H1 (cell line): ENCODE data around the gene TMIGD3. TPM values are rescaled to one million over a fixed set of nuclear protein-coding genes. Genes with fewer than 3 reads are reported as not detected.
A peak's percentile ranks its signal among the peaks of the same experiment; 100 is the strongest.

Experiments used
- CTCF ChIA-PET: fragments of 300-600 bp; sonication (Branson Sonifier 250); formaldehyde crosslinking; loops from one replicate; lab custom pipeline; 2021; ENCODE audit not compliant: partially characterized antibody; lab: Charles Lee
- POLR2A ChIA-PET: fragments of 300-600 bp; sonication (Branson Sonifier 250); formaldehyde crosslinking; loops from one replicate; lab custom pipeline; 2021; ENCODE audit warnings: inconsistent platforms; ENCODE audit not compliant: partially characterized antibody; lab: Charles Lee
- DNase-seq, 2 experiments: peaks; one replicate each; pipeline versions ENCODE4 v3.0.0 to v3.0.0-alpha.2; 2010 to 2022; ENCODE audit warnings: low spot score in 2 of 2, low read depth in 1 of 2, mixed read lengths in 1 of 2
- FAIRE-seq: peaks from 2 replicates; lab custom pipeline; 2011; peaks lifted over from hg19 to GRCh38; lab: Jason Lieb, UNC
- H2AFZ ChIP-seq: 2 replicates; pipeline ENCODE4 v1.8.1; 2012; ENCODE audit warnings: low read length, inconsistent platforms
- H2AK5ac ChIP-seq: 2 replicates; pipeline ENCODE4 v1.6.1; 2013; ENCODE audit warnings: low read depth, low read length
- H2BK120ac ChIP-seq: replicated peaks from 2 replicates; pipeline ENCODE3; 2013; ENCODE audit warnings: low read depth, low read length, inconsistent platforms
- H2BK12ac ChIP-seq: 2 replicates; pipeline ENCODE4 v1.6.1; 2013; ENCODE audit warnings: low read depth, low read length
- H2BK15ac ChIP-seq: 2 replicates; pipeline ENCODE4 v1.6.1; 2013; ENCODE audit warnings: low read length
- H2BK20ac ChIP-seq: 2 replicates; pipeline ENCODE4 v1.6.1; 2013; ENCODE audit warnings: low read length
- H2BK5ac ChIP-seq: 2 replicates; pipeline ENCODE4 v1.6.1; 2013; ENCODE audit warnings: low read depth, low read length
- H3K14ac ChIP-seq: 2 replicates; pipeline ENCODE4 v1.6.1; 2013; ENCODE audit warnings: inconsistent platforms; ENCODE audit not compliant: insufficient read length
- H3K18ac ChIP-seq: 2 replicates; pipeline ENCODE4 v1.6.1; 2013; ENCODE audit warnings: low read length; ENCODE audit errors: extremely low read depth
- H3K23ac ChIP-seq: 2 replicates; pipeline ENCODE4 v1.6.1; 2013; ENCODE audit warnings: inconsistent platforms; ENCODE audit not compliant: insufficient read length
- H3K23me2 ChIP-seq: 2 replicates; pipeline ENCODE4 v1.6.1; 2013; ENCODE audit warnings: low read depth, low read length
- H3K27ac ChIP-seq: 2 replicates; pipeline ENCODE4 v1.6.1; 2011; ENCODE audit warnings: low read depth, low read length, inconsistent platforms
- H3K27me3 ChIP-seq, 4 experiments: replicated peaks in 1 of 4; 1 replicate in 1 of 4; 2 replicates in 3 of 4; pipeline versions ENCODE4 v1.6.1 to v1.8.1; 2011 to 2013; ENCODE audit warnings: low read length in 3 of 4, mild to moderate bottlenecking in 3 of 4, inconsistent platforms in 2 of 4, mixed read lengths in 2 of 4, moderate library complexity in 1 of 4; ENCODE audit not compliant: control insufficient read depth in 3 of 4, insufficient read depth in 3 of 4; ENCODE audit errors: extremely low read depth in 1 of 4
- H3K36me3 ChIP-seq, 4 experiments: 2 replicates each; pipeline versions ENCODE4 v1.6.1 to v1.8.1; 2011 to 2013; ENCODE audit warnings: mild to moderate bottlenecking in 4 of 4, low read length in 3 of 4, moderate library complexity in 2 of 4, control low read depth in 1 of 4, inconsistent platforms in 1 of 4; ENCODE audit not compliant: insufficient read depth in 4 of 4, control insufficient read depth in 2 of 4
- H3K4ac ChIP-seq: replicated peaks from 2 replicates; pipeline ENCODE3; 2013; ENCODE audit warnings: low read length, low read depth, mixed read lengths, inconsistent platforms; ENCODE audit not compliant: insufficient read length
- H3K4me1 ChIP-seq, 4 experiments: replicated peaks in 1 of 4; 1 replicate in 1 of 4; 2 replicates in 3 of 4; pipeline versions ENCODE4 v1.6.1 to v1.8.1; 2011 to 2013; ENCODE audit warnings: low read length in 3 of 4, inconsistent platforms in 2 of 4, mixed read lengths in 1 of 4; ENCODE audit not compliant: insufficient read depth in 4 of 4, control insufficient read depth in 3 of 4
- H3K4me2 ChIP-seq, 2 experiments: 2 replicates each; pipeline versions ENCODE4 v1.6.1 to v1.8.1; 2011 to 2013; ENCODE audit warnings: low read depth in 2 of 2, low read length in 2 of 2, control low read depth in 1 of 2, inconsistent platforms in 1 of 2, mild to moderate bottlenecking in 1 of 2; ENCODE audit not compliant: insufficient read depth in 1 of 2
- H3K4me3 ChIP-seq, 4 experiments: fragments of 200-600, 300-600 bp in 1 of 4; sonication (generic), shearing (Covaris generic), sonication (Bioruptor Twin) in 1 of 4; 2 replicates each; pipeline versions ENCODE4 v1.5.1 to v1.8.1; 2011 to 2016; ENCODE audit warnings: low read length in 4 of 4, low read depth in 3 of 4, control low read depth in 2 of 4, inconsistent platforms in 2 of 4, mild to moderate bottlenecking in 2 of 4, mixed read lengths in 1 of 4, moderate library complexity in 1 of 4; ENCODE audit not compliant: insufficient read depth in 2 of 4; ENCODE audit errors: extremely low read depth in 1 of 4
- H3K56ac ChIP-seq: replicated peaks from 2 replicates; pipeline ENCODE3; 2013; ENCODE audit warnings: low read depth, mild to moderate bottlenecking, mixed read lengths, low read length, inconsistent platforms; ENCODE audit not compliant: insufficient read length
- H3K79me1 ChIP-seq: 2 replicates; pipeline ENCODE4 v1.6.1; 2013; ENCODE audit warnings: low read depth, low read length, control low read depth
- H3K79me2 ChIP-seq, 2 experiments: 2 replicates each; pipeline versions ENCODE4 v1.6.1 to v1.8.1; 2012 to 2013; ENCODE audit warnings: low read length in 2 of 2, mild to moderate bottlenecking in 2 of 2, inconsistent platforms in 1 of 2; ENCODE audit not compliant: insufficient read depth in 2 of 2, control insufficient read depth in 1 of 2
- H3K9ac ChIP-seq, 4 experiments: replicated peaks in 1 of 4; 1 replicate in 1 of 4; 2 replicates in 3 of 4; pipeline versions ENCODE4 v1.6.1 to v1.8.1; 2011 to 2013; ENCODE audit warnings: low read depth in 3 of 4, low read length in 3 of 4, control low read depth in 2 of 4, mild to moderate bottlenecking in 2 of 4, moderate library complexity in 2 of 4, inconsistent platforms in 1 of 4; ENCODE audit errors: extremely low read depth in 1 of 4
- H3K9me3 ChIP-seq, 2 experiments: 2 replicates each; pipeline versions ENCODE4 v1.6.1 to v1.8.1; 2012 to 2013; ENCODE audit warnings: mild to moderate bottlenecking in 2 of 2, moderate library complexity in 2 of 2, control low read depth in 1 of 2, inconsistent platforms in 1 of 2, low read depth in 1 of 2, low read length in 1 of 2, mixed read lengths in 1 of 2; ENCODE audit not compliant: insufficient read depth in 2 of 2
- H4K20me1 ChIP-seq, 2 experiments: replicated peaks in 1 of 2; 2 replicates each; pipeline versions ENCODE3 to v1.8.1; 2011 to 2013; ENCODE audit warnings: inconsistent platforms in 2 of 2, low read length in 2 of 2, mild to moderate bottlenecking in 1 of 2; ENCODE audit not compliant: insufficient read depth in 2 of 2, control insufficient read depth in 1 of 2
- H4K5ac ChIP-seq: 2 replicates; pipeline ENCODE4 v1.6.1; 2013; ENCODE audit warnings: low read length, low read depth, mixed read lengths, inconsistent platforms; ENCODE audit not compliant: insufficient read length
- H4K8ac ChIP-seq: 2 replicates; pipeline ENCODE4 v1.8.0; 2013; ENCODE audit warnings: mild to moderate bottlenecking, moderate library complexity, low read length, inconsistent platforms; ENCODE audit not compliant: insufficient read depth; ENCODE audit errors: extremely low read depth
- H4K91ac ChIP-seq: replicated peaks from 2 replicates; pipeline ENCODE3; 2013; ENCODE audit warnings: low read length, mixed read lengths, inconsistent platforms; ENCODE audit not compliant: insufficient read length
- RXRA ChIP-seq: IDR thresholded peaks from 2 replicates; pipeline ENCODE4 v1.6.1; 2011; ENCODE audit warnings: low read depth, mild to moderate bottlenecking, low read length, moderate library complexity; ENCODE audit not compliant: insufficient read depth
- WGBS, 2 experiments: shearing (Covaris generic) in 1 of 2; methylation state at CpG; one replicate each; pipeline versions ENCODE4 v1.1.6 to v1.1.7; 2013 to 2015; ENCODE audit warnings: low lambda C conversion rate in 2 of 2, mixed read lengths in 2 of 2, inconsistent platforms in 1 of 2, low coverage in 1 of 2, missing lambda C conversion rate in 1 of 2; ENCODE audit not compliant: insufficient replicate concordance in 2 of 2, insufficient coverage in 1 of 2, insufficient read length in 1 of 2; ENCODE audit errors: extremely low coverage in 1 of 2, missing lambda C conversion rate in 1 of 2; 5-methylcytosine and 5-hydroxymethylcytosine counted together
- polyA plus RNA-seq, 7 experiments: library from polyadenylated mRNA; depleted of rRNA in 3 of 7; stranded (reverse) in 5 of 7; unstranded in 2 of 7; fragments of >200 nt in 5 of 7; fragments of 200-250 nt in 2 of 7; gene quantifications; 1 replicate in 5 of 7; 2 replicates in 1 of 7; 4 replicates in 1 of 7; pipeline versions ENCODE4 v1.2.1 to v1.2.3, GENCODE V29; 2011 to 2013; ENCODE audit warnings: missing spikeins in 2 of 7, mixed read lengths in 2 of 7
- total RNA-seq: library from RNA; stranded (reverse); fragmentation: NEBNext Ultra II Directional; extraction: Animal tissue kit (Norgen Biotek cat#: 25700); gene quantifications from 2 replicates; pipeline ENCODE4 v1.2.1, GENCODE V29; 2021

Gene TMIGD3
- total and polyA plus RNA-seq, 2 of the 8 experiments (the other 6 are each of a cell fraction or from before 2014, with no cell fraction given), result not detected

DNA sequence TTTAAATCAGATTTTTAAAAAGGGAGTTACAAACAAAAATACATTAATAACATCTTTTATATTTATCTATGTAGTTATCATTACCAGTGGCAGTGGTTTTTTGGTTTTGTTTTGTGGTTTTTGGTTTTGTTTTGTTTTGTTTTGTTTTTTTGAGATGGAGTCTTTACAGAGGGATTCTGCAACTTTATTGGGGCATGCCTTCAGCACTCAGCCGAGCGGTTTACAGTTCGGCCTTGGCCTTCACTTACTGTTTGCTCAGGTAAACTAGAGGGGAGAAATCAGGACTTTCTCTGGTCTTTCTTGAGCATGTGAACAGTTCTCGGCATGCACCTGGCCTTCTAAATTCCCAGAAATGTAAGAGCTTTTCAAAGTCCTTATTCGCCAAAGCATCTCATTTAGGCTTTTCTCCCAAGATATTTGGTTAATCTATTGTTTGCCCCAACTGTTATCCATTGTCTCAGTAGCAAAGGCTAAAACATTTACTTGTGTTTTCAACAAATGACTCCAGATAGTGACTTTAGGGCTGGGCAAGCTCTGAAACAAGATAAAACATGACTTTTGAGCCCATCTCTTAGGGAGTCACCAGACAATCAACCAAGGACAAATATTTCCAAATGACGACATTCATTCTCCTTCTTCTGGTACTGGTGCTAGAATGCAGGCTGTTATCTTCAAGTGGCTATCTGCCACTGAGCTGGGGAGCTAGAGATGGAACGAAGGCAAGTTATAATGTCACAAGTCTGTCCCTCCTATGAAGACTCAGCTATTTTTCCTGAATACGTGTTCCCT, 48.4 kb upstream of the TMIGD3 start:
- H2BK15ac ChIP-seq, result no peak overlapping the region
- no peak overlapping the region for H3K27ac ChIP-seq
- no peak overlapping the region for H3K14ac ChIP-seq
- H2BK5ac ChIP-seq, result no peak overlapping the region
- H3K79me1 ChIP-seq, result no peaks in the 10 kb centered on the region
- H3K4ac ChIP-seq, result no peak overlapping the region
- CTCF ChIA-PET, result interaction anchor here (1.0 to 2.0 kb wide), 3 partner anchors 9 to 165 kb away, joined by 3 to 5 read pairs (median 3); no protein-coding TSS in a partner anchor
- no peaks in the 10 kb centered on the region for H4K20me1 ChIP-seq
- no peak overlapping the region for H2AK5ac ChIP-seq
- no peak overlapping the region for H3K4me2 ChIP-seq
- no peaks in the 10 kb centered on the region for H3K79me2 ChIP-seq
- FAIRE-seq, result no peak
- no peak for DNase-seq
- H3K18ac ChIP-seq, result no peak overlapping the region
- no peaks in the 10 kb centered on the region for H3K23me2 ChIP-seq
- no peak overlapping the region for H3K4me3 ChIP-seq
- no peak overlapping the region for H2BK12ac ChIP-seq
- no peaks in the 10 kb centered on the region for H3K9me3 ChIP-seq
- H3K4me1 ChIP-seq, result no peaks in the 10 kb centered on the region
- no peaks in the 10 kb centered on the region for H3K36me3 ChIP-seq
- no peak overlapping the region for H4K8ac ChIP-seq
- WGBS, 2 experiments, result 79% methylated on average over 8 of the region's 8 CpGs; no CpG with 5 or more reads in 1 of the 2 experiments
- H2BK20ac ChIP-seq, result no peak overlapping the region
- H3K56ac ChIP-seq, result no peak overlapping the region
- no peak for TF ChIP-seq RXRA
- POLR2A ChIA-PET, result no interaction called here
- H2BK120ac ChIP-seq, result no peak overlapping the region
- H4K91ac ChIP-seq, result no peak overlapping the region
- H4K5ac ChIP-seq, result no peak overlapping the region
- H3K9ac ChIP-seq, result no peak overlapping the region
- H3K23ac ChIP-seq, result no peak overlapping the region
- no peaks in the 10 kb centered on the region for H3K27me3 ChIP-seq
- peak overlapping the region; percentile 5 for H2AFZ ChIP-seq
